Left forelimb (tissue), 1 donor: ENCODE measurements around the gene USP40.

Source experiments
- DNase-seq: peaks from one replicate; pipeline ENCODE4 v3.0.0-alpha.2; 2018; ENCODE audit warnings: low spot score

Gene USP40

DNA sequence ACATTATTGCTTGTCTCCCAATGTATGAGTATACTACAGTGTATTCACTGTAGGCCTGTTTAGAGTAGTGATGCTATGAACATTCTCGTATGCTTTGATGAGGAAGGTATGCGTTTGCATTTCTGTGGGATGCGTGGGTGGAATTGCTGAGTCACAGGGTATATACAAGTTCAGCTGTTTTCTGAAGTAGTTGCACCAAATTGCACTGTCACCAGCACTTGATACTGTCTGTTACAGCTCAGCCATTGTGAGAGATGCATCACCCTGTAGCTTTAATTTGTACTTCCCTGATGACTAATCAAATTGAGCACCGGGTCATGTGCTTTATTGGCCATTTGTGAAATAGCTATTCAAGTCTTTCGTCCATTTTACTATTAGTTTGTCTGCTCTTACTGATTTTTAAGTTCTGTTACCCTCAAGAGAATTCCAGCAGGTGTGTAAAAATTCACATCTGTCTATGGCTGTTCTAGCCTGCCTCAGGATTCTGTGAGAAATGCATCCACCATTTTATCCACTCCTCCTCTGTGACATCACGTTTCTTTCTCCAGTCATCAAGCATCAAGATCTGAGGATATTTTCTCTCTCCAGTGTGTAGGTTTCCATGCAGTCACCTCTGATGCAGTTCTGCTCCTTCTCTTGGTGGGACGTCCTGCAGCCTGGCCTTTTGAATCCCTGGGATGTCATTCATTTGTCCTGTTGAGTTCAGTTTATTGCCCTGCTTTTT, 139.8 kb downstream of the USP40 start:
- peak; percentile 20 for DNase-seq
